ENCODE data around the gene RND3. TPM values are rescaled to one million over a fixed set of nuclear protein-coding genes. Genes with fewer than 3 reads are reported as not detected.

The RND3 gene
- total and polyA plus RNA-seq, 9 of the 15 experiments (the other 6 are each of a cell fraction or from before 2014, with no cell fraction given) = 0.22 to 0.64 (median 0.29) TPM; not detected in 4

- in situ Hi-C loops (cut with MboI) = no loop called here
- ATAC-seq (no peak), FAIRE-seq (no peak)
Measured at GRCh38 chr2:150528861-150529801, 41.7 kb upstream of the RND3 start.

GRCh38 chr2:150526827-150527226 lies 39.4 kb upstream of the RND3 start:
- BruUV-seq (replicated peaks) = no TSS peak
- H3K9me1 ChIP-seq (ENCODE audit: control insufficient read depth, insufficient read depth, low read length) = no peaks in the 10 kb centered on the region
- intact Hi-C loops (cut with micrococcal nuclease) (no loop called here), in situ Hi-C loops (cut with MboI) (no loop called here)
- no peaks in the 10 kb centered on the region for H3K79me2 ChIP-seq (ENCODE audit: control insufficient read depth, insufficient read depth, low read length)
- H3K9ac ChIP-seq (ENCODE audit: insufficient read depth in 1 of 2, low read depth in 2 of 2, low read length in 2 of 2) = no peak overlapping the region
- no peaks in the 10 kb centered on the region for H4K20me1 ChIP-seq (replicated peaks; ENCODE audit: control insufficient read depth, insufficient read depth, low read length)
- no peaks in the 10 kb centered on the region for H3K4me1 ChIP-seq (replicated peaks in 1 of 2; ENCODE audit: control insufficient read depth in 2 of 2, insufficient read depth in 2 of 2, low read length in 2 of 2)
- CTCF ChIA-PET (ENCODE audit: low intra/inter-chr PET ratio) = no interaction called here
- H3K27ac ChIP-seq (ENCODE audit: extremely low read depth, low read depth, low read length) = no peak overlapping the region
- DNase-seq (ENCODE audit: extremely low read depth in 1 of 4, low spot score in 3 of 4) = no peak
- H3K4me3 ChIP-seq = no peak overlapping the region
- no peak overlapping the region for H3K4me2 ChIP-seq (ENCODE audit: insufficient read depth, low read length)
- H3K36me3 ChIP-seq (ENCODE audit: control insufficient read depth, insufficient read depth, low read length) = no peaks in the 10 kb centered on the region
- no peak for ATAC-seq
- no peak overlapping the region for H2AFZ ChIP-seq (ENCODE audit: low read depth, low read length)
- POLR2A ChIA-PET = no interaction called here
- no peak for FAIRE-seq
- H3K9me3 ChIP-seq (replicated peaks; ENCODE audit: control insufficient read depth, insufficient read depth, low read depth, low read length) = no peaks in the 10 kb centered on the region; the same call in 1 of the 2 replicates
- no peaks in the 10 kb centered on the region for H3K27me3 ChIP-seq (ENCODE audit: control insufficient read depth in 2 of 2, insufficient read depth in 2 of 2, low read length in 2 of 2)
- TF ChIP-seq L3MBTL2 (IDR thresholded peaks at IDR 0.05) (no peak), NCOA1 (IDR thresholded peaks at IDR 0.05; ENCODE audit: low read depth) (no peak), FOXM1 (IDR thresholded peaks at IDR 0.05; ENCODE audit: low read depth) (no peak), FOXM1 (CRISPR knock-in tag; IDR thresholded peaks at IDR 0.05; ENCODE audit: low read depth) (no peak), NBN (IDR thresholded peaks at IDR 0.05; ENCODE audit: low read depth) (no peak), TCF7 (IDR thresholded peaks at IDR 0.05; ENCODE audit: borderline replicate concordance) (no peak), ATF6 (CRISPR knock-in tag; IDR thresholded peaks at IDR 0.05) (no peak), YY1 (IDR thresholded peaks at IDR 0.05; ENCODE audit: borderline replicate concordance in 1 of 3, control insufficient read depth in 1 of 3, extremely low read depth in 1 of 3, insufficient read depth in 3 of 3, insufficient read length in 1 of 3, insufficient replicate concordance in 2 of 3, low read depth in 1 of 3, low read length in 2 of 3) (no peak), RCOR1 (IDR thresholded peaks at IDR 0.05; ENCODE audit: borderline replicate concordance in 1 of 2, low read depth in 2 of 2, low read length in 2 of 2) (no peak), ZBTB1 (CRISPR knock-in tag; IDR thresholded peaks at IDR 0.05; ENCODE audit: borderline replicate concordance, low read depth) (no peak), CAMTA2 (CRISPR knock-in tag; conservative IDR thresholded peaks at IDR 0.05) (no peak), ZKSCAN1 (IDR thresholded peaks at IDR 0.05; ENCODE audit: low read depth, low read length) (no peak), MXI1 (IDR thresholded peaks at IDR 0.05; ENCODE audit: low read depth, low read length) (no peak)

More at GRCh38 chr2:150528861-150529801, 41.7 kb upstream of the RND3 start:
- H4K20me1 ChIP-seq (replicated peaks; ENCODE audit: control insufficient read depth, insufficient read depth, low read length) = no peaks in the 10 kb centered on the region
- H3K4me3 ChIP-seq = no peak overlapping the region
- H3K27ac ChIP-seq (ENCODE audit: extremely low read depth, low read depth, low read length) = no peak overlapping the region
- no peak for DNase-seq (ENCODE audit: extremely low read depth in 1 of 4, low spot score in 3 of 4)
- no peak overlapping the region for H2AFZ ChIP-seq (ENCODE audit: low read depth, low read length)
- no peaks in the 10 kb centered on the region for H3K36me3 ChIP-seq (ENCODE audit: control insufficient read depth, insufficient read depth, low read length)
- 0% methylated on average over 5 of the region's 5 CpGs for WGBS (ENCODE audit: insufficient coverage, low coverage, missing lambda C conversion rate)
- TF ChIP-seq ZNF778 (CRISPR knock-in tag; IDR thresholded peaks at IDR 0.05) = no peak
- TF ChIP-seq ZNF253 (CRISPR knock-in tag; conservative IDR thresholded peaks at IDR 0.05) = no peak
- no TSS peak for BruUV-seq (replicated peaks)
- H3K4me1 ChIP-seq (replicated peaks in 1 of 2; ENCODE audit: control insufficient read depth in 2 of 2, insufficient read depth in 2 of 2, low read length in 2 of 2) = no peaks in the 10 kb centered on the region
- no peaks in the 10 kb centered on the region for H3K79me2 ChIP-seq (ENCODE audit: control insufficient read depth, insufficient read depth, low read length)
- intact Hi-C loops (cut with micrococcal nuclease) = no loop called here
- H3K4me2 ChIP-seq (ENCODE audit: insufficient read depth, low read length) = no peak overlapping the region
- H3K9me1 ChIP-seq (ENCODE audit: control insufficient read depth, insufficient read depth, low read length) = no peaks in the 10 kb centered on the region
- ChIA-PET CTCF (ENCODE audit: low intra/inter-chr PET ratio) (no interaction called here), POLR2A (no interaction called here)
- H3K9ac ChIP-seq (ENCODE audit: insufficient read depth in 1 of 2, low read depth in 2 of 2, low read length in 2 of 2) = no peak overlapping the region
- H3K27me3 ChIP-seq (ENCODE audit: control insufficient read depth in 2 of 2, insufficient read depth in 2 of 2, low read length in 2 of 2) = no peaks in the 10 kb centered on the region
- H3K9me3 ChIP-seq (replicated peaks; ENCODE audit: control insufficient read depth, insufficient read depth, low read depth, low read length) = no peaks in the 10 kb centered on the region; the same call in 1 of the 2 replicates
